Measurements from ENCODE around the gene CLCA2. TPM values are rescaled to one million over a fixed set of nuclear protein-coding genes. Genes with fewer than 3 reads are reported as not detected.

Gene CLCA2
- polyA plus RNA-seq, 1 of the 3 experiments (the other 2 are of a cell fraction): 0.02 TPM

- TF ChIP-seq IRF3 (IDR thresholded peaks at IDR 0.05; ENCODE audit: low read depth, low read length) (no peak), TEAD4 (IDR thresholded peaks at IDR 0.05; ENCODE audit: borderline replicate concordance, insufficient read depth) (no peak), MEF2A (IDR thresholded peaks at IDR 0.05; ENCODE audit: borderline replicate concordance, low read depth) (no peak), NFIC (IDR thresholded peaks at IDR 0.05; ENCODE audit: borderline replicate concordance) (no peak), GABPA (IDR thresholded peaks at IDR 0.05; ENCODE audit: low read depth) (no peak), FOSL2 (IDR thresholded peaks at IDR 0.05; ENCODE audit: borderline replicate concordance, low read depth) (no peak), PBX3 (IDR thresholded peaks at IDR 0.05) (no peak), RFX5 (IDR thresholded peaks at IDR 0.05; ENCODE audit: low read length) (no peak)
Measured at GRCh38 chr1:86464819-86465218, 40.8 kb downstream of the CLCA2 start (continued).

GRCh38 chr1:86466109-86466844, 42.3 kb downstream of the CLCA2 start:
- Histone ChIP-seq H2AFZ (ENCODE audit: low read depth) (no peak overlapping the region), H3K36me3 (replicated peaks in 1 of 2; ENCODE audit: control insufficient read depth in 1 of 2, insufficient read depth in 2 of 2, low read length in 1 of 2) (no peaks in the 10 kb centered on the region), H3K27ac (ENCODE audit: low read depth in 2 of 2, low read length in 1 of 2) (no peak overlapping the region), H3K9me2 (no peaks in the 10 kb centered on the region), H3K79me2 (ENCODE audit: insufficient read depth) (no peaks in the 10 kb centered on the region), H3K4me3 (ENCODE audit: low read depth in 2 of 2, low read length in 1 of 2) (no peak overlapping the region), H3F3A (replicated peaks; ENCODE audit: insufficient read depth) (no peaks in the 10 kb centered on the region), H4K20me1 (ENCODE audit: insufficient read depth) (no peaks in the 10 kb centered on the region), H3K9me3 (no peaks in the 10 kb centered on the region), H3K9ac (no peak overlapping the region), H3K4me1 (ENCODE audit: control insufficient read depth in 1 of 2, insufficient read depth in 2 of 2, low read depth in 1 of 2, low read length in 1 of 2) (no peaks in the 10 kb centered on the region), H3K27me3 (ENCODE audit: insufficient read depth) (no peaks in the 10 kb centered on the region; the same call in 1 of the 2 replicates), H3K4me2 (no peak overlapping the region)
- ChIA-PET CTCF (interaction anchor here (1.1 kb wide), 1 partner anchor 86 kb away, joined by 3 read pairs; no protein-coding TSS in a partner anchor), POLR2A (no interaction called here)
- TF ChIP-seq REST (IDR thresholded peaks at IDR 0.05; ENCODE audit: low read depth, low read length) (no peak), PBX3 (IDR thresholded peaks at IDR 0.05) (no peak), YY1 (IDR thresholded peaks at IDR 0.05; ENCODE audit: low read depth) (no peak), TCF12 (IDR thresholded peaks at IDR 0.05) (no peak), MAX (IDR thresholded peaks at IDR 0.05; ENCODE audit: low read depth) (no peak), IRF3 (IDR thresholded peaks at IDR 0.05; ENCODE audit: low read depth, low read length) (no peak), RAD21 (IDR thresholded peaks at IDR 0.05; ENCODE audit: low read length) (no peak), ZBTB33 (IDR thresholded peaks at IDR 0.05; ENCODE audit: borderline replicate concordance, low read depth) (no peak), MXI1 (IDR thresholded peaks at IDR 0.05; ENCODE audit: low read depth, low read length) (no peak), POLR2AphosphoS5 (IDR thresholded peaks at IDR 0.05; ENCODE audit: low read depth, low read length) (no peak), SIN3A (IDR thresholded peaks at IDR 0.05; ENCODE audit: borderline replicate concordance, low read depth, low read length) (no peak), EZH2phosphoT487 (IDR thresholded peaks at IDR 0.05; ENCODE audit: borderline replicate concordance, low read depth) (no peak), FOSL2 (IDR thresholded peaks at IDR 0.05; ENCODE audit: borderline replicate concordance, low read depth) (no peak), GABPA (IDR thresholded peaks at IDR 0.05; ENCODE audit: low read depth) (no peak), MEF2A (IDR thresholded peaks at IDR 0.05; ENCODE audit: borderline replicate concordance, low read depth) (no peak)
- DNase-seq: no peak
- 3% methylated on average over 2 of the region's 2 CpGs for WGBS (ENCODE audit: low lambda C conversion rate)

Data from SK-N-SH (cell line).